ENCODE data around the gene UBN2.
A peak's percentile ranks its signal among the peaks of the same experiment; 100 is the strongest.
"Not testable (repeated sequence)": the region's sequence is repeated elsewhere in the genome, so short reads cannot be mapped to it uniquely, and the experiment has no call there.

The UBN2 gene

DNA sequence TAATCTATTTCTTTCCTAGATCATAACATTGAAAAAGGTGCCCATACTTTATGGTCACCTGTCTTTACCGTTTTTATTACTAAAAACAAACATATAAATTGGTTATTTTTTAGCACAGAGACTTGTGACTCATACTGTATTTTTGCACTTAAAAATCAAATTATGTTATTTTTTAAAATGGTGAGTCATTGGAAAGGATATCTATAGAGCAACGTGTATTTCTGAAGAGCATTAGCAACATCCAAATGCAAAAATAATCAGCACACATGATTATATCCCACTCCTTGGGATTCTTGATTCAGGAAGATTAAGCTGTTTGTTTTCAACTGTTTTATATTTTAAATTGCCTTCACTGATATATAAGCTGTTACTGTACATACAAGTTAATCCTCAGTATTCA, 69.4 kb downstream of the UBN2 start:
- H3K79me2 ChIP-seq (ENCODE audit: control insufficient read depth, insufficient read depth, low read length) = no peaks in the 10 kb centered on the region

DNA sequence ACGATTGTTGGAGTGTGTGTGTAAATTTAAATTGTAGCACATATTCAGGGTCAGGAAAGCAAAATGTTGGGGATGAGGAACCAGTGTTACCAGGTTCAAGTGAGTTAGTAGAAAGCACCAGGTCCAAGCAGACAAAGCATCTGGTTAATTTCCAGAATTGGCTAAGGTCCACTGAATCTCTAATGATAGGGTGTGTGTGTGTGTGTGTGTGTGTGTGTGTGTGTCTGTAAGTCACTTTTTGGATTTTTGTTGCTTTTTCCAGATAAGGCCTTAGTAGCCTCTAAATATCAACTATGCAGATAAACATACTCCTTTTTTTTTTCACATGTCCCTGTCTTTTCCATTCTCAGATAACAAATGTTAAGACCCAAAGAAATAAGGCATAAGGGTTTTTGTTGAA, 73.5 kb downstream of the UBN2 start:
- H2AK5ac ChIP-seq (ENCODE audit: low read length) = no peak overlapping the region
- no peak overlapping the region for H3K23ac ChIP-seq (ENCODE audit: low read length)
- H2BK15ac ChIP-seq (replicated peaks; ENCODE audit: low read depth) = no peak overlapping the region
- no peak overlapping the region for H3K18ac ChIP-seq (ENCODE audit: low read length)
- H3K4me2 ChIP-seq (ENCODE audit: low read length) = no peak overlapping the region
- H3K9ac ChIP-seq (ENCODE audit: low read length) = no peak overlapping the region
- DNase-seq = no peak
- H3K4me3 ChIP-seq (ENCODE audit: low read length) = no peak overlapping the region
- no peak overlapping the region for H4K8ac ChIP-seq (ENCODE audit: low read depth, low read length)
- H3K79me2 ChIP-seq (ENCODE audit: control insufficient read depth, insufficient read depth, low read length) = no peaks in the 10 kb centered on the region
- no peaks in the 10 kb centered on the region for H3K79me1 ChIP-seq (ENCODE audit: low read length)
- no peak overlapping the region for H3K27ac ChIP-seq (ENCODE audit: low read depth, low read length)
- H2BK5ac ChIP-seq (ENCODE audit: low read length) = no peak overlapping the region
- no peak overlapping the region for H4K5ac ChIP-seq (ENCODE audit: low read length)
- WGBS (ENCODE audit: extremely low coverage, insufficient coverage, low lambda C conversion rate) = 100% methylated on average over 1 of the region's 1 CpG
- no peaks in the 10 kb centered on the region for H3K27me3 ChIP-seq (ENCODE audit: insufficient read depth, low read length, poor library complexity)
- no peaks in the 10 kb centered on the region for H3K36me3 ChIP-seq (ENCODE audit: control insufficient read depth, insufficient read depth, low read length)
- no peak overlapping the region for H3K56ac ChIP-seq (ENCODE audit: low read length)
- H3K4ac ChIP-seq (ENCODE audit: low read depth, low read length) = no peak overlapping the region
- no peaks in the 10 kb centered on the region for H3K4me1 ChIP-seq (ENCODE audit: control insufficient read depth, low read depth, low read length)
- H2BK120ac ChIP-seq (ENCODE audit: low read depth, low read length) = no peak overlapping the region

More for the DNA sequence above, 69.4 kb downstream of the UBN2 start:
- no peaks in the 10 kb centered on the region for H3K4me1 ChIP-seq (ENCODE audit: control insufficient read depth, low read depth, low read length)
- H4K5ac ChIP-seq (ENCODE audit: low read length) = no peak overlapping the region
- H3K18ac ChIP-seq (ENCODE audit: low read length) = no peak overlapping the region
- no peak overlapping the region for H3K56ac ChIP-seq (ENCODE audit: low read length)
- no peak overlapping the region for H4K8ac ChIP-seq (ENCODE audit: low read depth, low read length)
- no peak overlapping the region for H2BK120ac ChIP-seq (ENCODE audit: low read depth, low read length)
- no peaks in the 10 kb centered on the region for H3K36me3 ChIP-seq (ENCODE audit: control insufficient read depth, insufficient read depth, low read length)
- whole genome bisulfite sequencing (ENCODE audit: extremely low coverage, insufficient coverage, low lambda C conversion rate) = no CpG with 5 or more reads among the region's 2 CpGs
- H3K79me1 ChIP-seq (ENCODE audit: low read length) = no peaks in the 10 kb centered on the region
- no peaks in the 10 kb centered on the region for H3K27me3 ChIP-seq (ENCODE audit: insufficient read depth, low read length, poor library complexity)
- no peak overlapping the region for H3K27ac ChIP-seq (ENCODE audit: low read depth, low read length)
- H3K4ac ChIP-seq (ENCODE audit: low read depth, low read length) = no peak overlapping the region
- H3K4me2 ChIP-seq (ENCODE audit: low read length) = no peak overlapping the region
- no peak for DNase-seq
- no peak overlapping the region for H2AK5ac ChIP-seq (ENCODE audit: low read length)
- H3K9ac ChIP-seq (ENCODE audit: low read length) = no peak overlapping the region
- no peak overlapping the region for H3K23ac ChIP-seq (ENCODE audit: low read length)
- no peak overlapping the region for H3K4me3 ChIP-seq (ENCODE audit: low read length)
- no peak overlapping the region for H2BK5ac ChIP-seq (ENCODE audit: low read length)
- no peak overlapping the region for H2BK15ac ChIP-seq (replicated peaks; ENCODE audit: low read depth)

DNA sequence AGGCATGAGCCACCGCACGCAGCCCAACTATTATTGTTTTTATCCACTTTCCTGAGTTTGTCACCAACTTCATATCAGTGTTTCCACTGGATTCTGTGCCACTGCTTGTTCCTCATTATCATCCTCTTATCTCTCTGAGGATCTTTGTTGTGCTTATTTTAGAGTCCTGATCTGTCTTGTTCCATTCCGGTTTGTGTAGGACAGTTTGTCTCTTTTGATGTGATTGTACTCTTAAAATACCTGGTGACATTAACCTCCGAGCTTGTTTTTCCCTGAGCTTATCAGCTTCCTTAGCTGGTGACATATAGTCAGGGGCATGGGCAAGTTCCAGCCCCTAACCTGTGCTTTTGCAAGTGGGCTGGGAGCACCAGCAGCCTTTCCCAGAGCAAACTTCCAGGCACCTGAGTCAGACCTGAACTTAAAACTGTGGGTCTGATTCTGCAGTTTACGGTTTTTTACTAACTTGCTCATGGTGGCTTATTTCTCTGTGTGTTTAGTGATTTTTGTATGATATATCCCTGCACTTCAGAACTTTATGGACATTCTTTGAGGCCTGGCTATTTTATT, 87.0 kb downstream of the UBN2 start:
- H3K27me3 ChIP-seq (ENCODE audit: insufficient read depth, low read length, poor library complexity) = no peaks in the 10 kb centered on the region
- H3K27ac ChIP-seq (ENCODE audit: low read depth, low read length) = no peak overlapping the region
- no peak overlapping the region for H3K56ac ChIP-seq (ENCODE audit: low read length)
- H2BK5ac ChIP-seq (ENCODE audit: low read length) = no peak overlapping the region
- no peak overlapping the region for H3K4me3 ChIP-seq (ENCODE audit: low read length)
- DNase-seq = no peak
- no peak overlapping the region for H3K18ac ChIP-seq (ENCODE audit: low read length)
- no peak overlapping the region for H3K9ac ChIP-seq (ENCODE audit: low read length)
- WGBS (ENCODE audit: extremely low coverage, insufficient coverage, low lambda C conversion rate) = no CpG with 5 or more reads among the region's 5 CpGs
- no peaks in the 10 kb centered on the region for H3K79me2 ChIP-seq (ENCODE audit: control insufficient read depth, insufficient read depth, low read length)
- H3K4me1 ChIP-seq (ENCODE audit: control insufficient read depth, low read depth, low read length) = no peaks in the 10 kb centered on the region
- no peak overlapping the region for H2BK15ac ChIP-seq (replicated peaks; ENCODE audit: low read depth)
- H3K4ac ChIP-seq (ENCODE audit: low read depth, low read length) = no peak overlapping the region
- H4K8ac ChIP-seq (ENCODE audit: low read depth, low read length) = no peak overlapping the region
- H3K79me1 ChIP-seq (ENCODE audit: low read length) = no peaks in the 10 kb centered on the region
- H2AK5ac ChIP-seq (ENCODE audit: low read length) = no peak overlapping the region
- no peak overlapping the region for H2BK120ac ChIP-seq (ENCODE audit: low read depth, low read length)
- no peaks in the 10 kb centered on the region for H3K36me3 ChIP-seq (ENCODE audit: control insufficient read depth, insufficient read depth, low read length)
- no peak overlapping the region for H4K5ac ChIP-seq (ENCODE audit: low read length)
- H3K4me2 ChIP-seq (ENCODE audit: low read length) = no peak overlapping the region
- no peak overlapping the region for H3K23ac ChIP-seq (ENCODE audit: low read length)

DNA sequence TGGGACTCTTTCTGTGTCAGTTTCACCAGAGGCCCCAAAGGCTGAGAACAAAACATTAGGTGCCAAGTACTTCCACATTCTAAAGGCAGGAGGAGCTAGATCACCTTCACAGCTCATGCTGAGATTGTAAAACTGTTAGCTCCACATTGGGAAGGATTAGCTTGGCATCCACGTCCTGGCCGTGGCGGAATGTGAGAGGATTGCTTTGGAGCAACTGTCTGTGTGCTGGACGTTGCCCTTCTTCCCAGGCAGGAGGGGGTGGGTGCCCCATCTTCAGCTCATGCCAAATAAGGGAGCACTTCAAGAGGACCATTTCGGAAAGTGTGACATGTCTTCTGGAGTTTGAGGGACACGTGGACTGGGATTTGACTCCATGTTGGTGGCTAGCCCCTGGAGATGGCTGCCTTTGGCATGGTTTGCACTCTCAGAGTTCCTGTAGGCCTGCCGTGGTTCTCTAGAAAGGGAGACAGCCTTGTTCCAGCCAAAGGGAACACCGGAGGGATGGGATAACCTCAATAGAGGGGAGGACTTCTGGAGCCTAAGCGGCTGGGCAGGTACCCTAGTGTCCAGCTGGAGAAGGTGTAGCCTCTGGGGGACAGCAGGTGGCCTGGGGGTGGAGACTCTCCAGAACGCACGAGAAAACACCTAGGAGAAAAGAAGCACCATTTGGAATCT, 90.2 kb downstream of the UBN2 start:
- no peak overlapping the region for H2AK5ac ChIP-seq (ENCODE audit: low read length)
- no peaks in the 10 kb centered on the region for H3K4me1 ChIP-seq (ENCODE audit: control insufficient read depth, low read depth, low read length)
- no peak overlapping the region for H2BK120ac ChIP-seq (ENCODE audit: low read depth, low read length)
- H3K27ac ChIP-seq (ENCODE audit: low read depth, low read length) = no peak overlapping the region
- no peak overlapping the region for H3K9ac ChIP-seq (ENCODE audit: low read length)
- H4K8ac ChIP-seq (ENCODE audit: low read depth, low read length) = no peak overlapping the region
- H3K79me2 ChIP-seq (ENCODE audit: control insufficient read depth, insufficient read depth, low read length) = no peaks in the 10 kb centered on the region
- no peak overlapping the region for H3K18ac ChIP-seq (ENCODE audit: low read length)
- H3K23ac ChIP-seq (ENCODE audit: low read length) = no peak overlapping the region
- peak; percentile 85 for DNase-seq
- no peak overlapping the region for H3K4me3 ChIP-seq (ENCODE audit: low read length)
- WGBS (ENCODE audit: extremely low coverage, insufficient coverage, low lambda C conversion rate) = no CpG with 5 or more reads among the region's 11 CpGs
- no peaks in the 10 kb centered on the region for H3K36me3 ChIP-seq (ENCODE audit: control insufficient read depth, insufficient read depth, low read length)
- peaks cover 2% of the 10 kb centered on the region for H3K27me3 ChIP-seq (ENCODE audit: insufficient read depth, low read length, poor library complexity)
- no peak overlapping the region for H3K56ac ChIP-seq (ENCODE audit: low read length)
- no peak overlapping the region for H3K4ac ChIP-seq (ENCODE audit: low read depth, low read length)
- H4K5ac ChIP-seq (ENCODE audit: low read length) = no peak overlapping the region
- no peaks in the 10 kb centered on the region for H3K79me1 ChIP-seq (ENCODE audit: low read length)
- H3K4me2 ChIP-seq (ENCODE audit: low read length) = no peak overlapping the region
- H2BK15ac ChIP-seq (replicated peaks; ENCODE audit: low read depth) = no peak overlapping the region
- no peak overlapping the region for H2BK5ac ChIP-seq (ENCODE audit: low read length)

DNA sequence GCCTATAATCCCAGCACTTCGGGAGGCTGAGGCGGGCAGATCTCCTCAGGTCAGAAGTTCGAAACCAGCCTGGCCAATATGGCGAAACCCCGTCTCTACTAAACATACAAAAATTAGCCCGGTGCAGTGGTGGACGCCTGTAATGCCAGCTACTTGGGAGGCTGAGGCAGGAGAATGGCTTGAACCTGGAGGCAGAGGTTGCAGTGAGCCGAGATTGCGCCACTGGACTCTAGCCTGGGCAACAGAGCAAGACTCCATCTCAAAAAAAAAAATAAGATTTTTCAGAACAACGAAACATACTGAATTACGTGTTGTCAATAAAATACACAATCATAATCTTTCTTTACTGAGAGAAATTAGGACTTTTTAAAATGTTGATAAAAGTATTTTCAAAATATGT, 93.7 kb downstream of the UBN2 start:
- H3K18ac ChIP-seq (ENCODE audit: low read length); H3K27ac ChIP-seq (ENCODE audit: low read depth, low read length); H3K56ac ChIP-seq (ENCODE audit: low read length); DNase-seq; H2BK5ac ChIP-seq (ENCODE audit: low read length); H3K9ac ChIP-seq (ENCODE audit: low read length); H3K4me3 ChIP-seq (ENCODE audit: low read length); H3K4ac ChIP-seq (ENCODE audit: low read depth, low read length); H3K36me3 ChIP-seq (ENCODE audit: control insufficient read depth, insufficient read depth, low read length); H3K79me2 ChIP-seq (ENCODE audit: control insufficient read depth, insufficient read depth, low read length); H2AK5ac ChIP-seq (ENCODE audit: low read length); H3K79me1 ChIP-seq (ENCODE audit: low read length); H3K4me2 ChIP-seq (ENCODE audit: low read length); H2BK120ac ChIP-seq (ENCODE audit: low read depth, low read length); H3K23ac ChIP-seq (ENCODE audit: low read length); H4K5ac ChIP-seq (ENCODE audit: low read length); H2BK15ac ChIP-seq (replicated peaks; ENCODE audit: low read depth); H3K27me3 ChIP-seq (ENCODE audit: insufficient read depth, low read length, poor library complexity); H3K4me1 ChIP-seq (ENCODE audit: control insufficient read depth, low read depth, low read length); H4K8ac ChIP-seq (ENCODE audit: low read depth, low read length): not testable (repeated sequence)
- WGBS (ENCODE audit: extremely low coverage, insufficient coverage, low lambda C conversion rate) = no CpG with 5 or more reads among the region's 11 CpGs

DNA sequence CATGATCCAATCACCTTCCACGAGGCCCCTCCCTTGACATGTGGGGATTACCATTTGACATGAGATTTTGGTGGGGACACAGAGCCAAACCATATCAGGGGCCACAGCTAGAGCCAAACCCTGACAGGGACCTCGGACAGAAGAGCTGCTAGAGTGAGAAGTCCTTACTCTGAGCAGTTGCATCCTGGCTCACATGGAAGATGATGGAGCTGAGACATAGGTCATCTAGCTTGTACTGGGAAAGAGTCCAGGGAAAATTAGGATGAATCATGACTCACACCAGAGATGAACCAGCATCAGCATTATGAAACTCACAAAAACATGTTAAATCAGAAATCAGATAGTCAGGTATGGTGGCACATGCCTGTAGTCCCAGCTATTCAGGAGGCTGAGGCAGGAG, 97.3 kb downstream of the UBN2 start:
- no peaks in the 10 kb centered on the region for H3K79me1 ChIP-seq (ENCODE audit: low read length)
- H3K18ac ChIP-seq (ENCODE audit: low read length) = no peak overlapping the region
- no peaks in the 10 kb centered on the region for H3K79me2 ChIP-seq (ENCODE audit: control insufficient read depth, insufficient read depth, low read length)
- no peak overlapping the region for H3K4ac ChIP-seq (ENCODE audit: low read depth, low read length)
- H2AK5ac ChIP-seq (ENCODE audit: low read length) = no peak overlapping the region
- no peak overlapping the region for H3K56ac ChIP-seq (ENCODE audit: low read length)
- H3K4me1 ChIP-seq (ENCODE audit: control insufficient read depth, low read depth, low read length) = no peaks in the 10 kb centered on the region
- H4K5ac ChIP-seq (ENCODE audit: low read length) = no peak overlapping the region
- no peak overlapping the region for H3K4me3 ChIP-seq (ENCODE audit: low read length)
- no peaks in the 10 kb centered on the region for H3K36me3 ChIP-seq (ENCODE audit: control insufficient read depth, insufficient read depth, low read length)
- DNase-seq = no peak
- no peak overlapping the region for H3K4me2 ChIP-seq (ENCODE audit: low read length)
- no peak overlapping the region for H2BK120ac ChIP-seq (ENCODE audit: low read depth, low read length)
- H2BK5ac ChIP-seq (ENCODE audit: low read length) = no peak overlapping the region
- H3K9ac ChIP-seq (ENCODE audit: low read length) = no peak overlapping the region
- H3K27ac ChIP-seq (ENCODE audit: low read depth, low read length) = no peak overlapping the region
- H2BK15ac ChIP-seq (replicated peaks; ENCODE audit: low read depth) = no peak overlapping the region
- WGBS (ENCODE audit: extremely low coverage, insufficient coverage, low lambda C conversion rate) = no CpG with 5 or more reads among the region's 2 CpGs
- no peak overlapping the region for H4K8ac ChIP-seq (ENCODE audit: low read depth, low read length)
- H3K23ac ChIP-seq (ENCODE audit: low read length) = no peak overlapping the region
- H3K27me3 ChIP-seq (ENCODE audit: insufficient read depth, low read length, poor library complexity) = peaks cover 2% of the 10 kb centered on the region

All from mesendoderm (in vitro differentiated cells).